DOHH2 (cell line): ENCODE results near the gene MARK1.

Source experiments
- EZH2phosphoT487 ChIP-seq: fragments of 200-600 bp; sonication (generic); IDR thresholded peaks from 2 replicates; pipeline ENCODE4 v1.6.1; 2017; ENCODE audit warnings: borderline replicate concordance, mild to moderate bottlenecking, antibody characterized with exemption, low read length, moderate library complexity, mixed read lengths
- TF ChIP-seq, protein P1 (sequence below): fragments of 200-600 bp; sonication (generic); IDR thresholded peaks from one replicate; pipeline ENCODE4 v1.5.1; 2014; ENCODE audit warnings: antibody characterized with exemption, mild to moderate bottlenecking, low read depth, low read length; ENCODE audit not compliant: poor library complexity, severe bottlenecking

DNA sequence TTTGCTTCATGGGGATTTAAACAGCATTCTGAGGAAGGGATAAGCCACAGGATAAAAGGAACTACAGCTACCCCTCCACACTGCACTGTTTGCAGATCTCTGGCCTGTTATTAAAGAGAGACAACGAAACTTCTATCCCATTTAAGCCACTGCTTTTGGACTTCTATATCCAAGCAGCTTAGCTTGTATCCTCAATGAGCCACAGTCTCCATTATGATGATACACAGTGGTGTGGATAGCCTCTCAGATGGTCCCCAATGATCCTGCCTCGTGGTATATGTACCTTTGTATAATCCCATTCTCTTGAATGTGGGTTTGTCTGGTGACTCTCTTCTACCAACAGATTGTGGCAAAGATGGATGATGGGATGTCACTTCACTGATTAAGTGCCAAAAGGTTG is 36.0 kb upstream of the MARK1 start:
- TF ChIP-seq, protein P1, sequence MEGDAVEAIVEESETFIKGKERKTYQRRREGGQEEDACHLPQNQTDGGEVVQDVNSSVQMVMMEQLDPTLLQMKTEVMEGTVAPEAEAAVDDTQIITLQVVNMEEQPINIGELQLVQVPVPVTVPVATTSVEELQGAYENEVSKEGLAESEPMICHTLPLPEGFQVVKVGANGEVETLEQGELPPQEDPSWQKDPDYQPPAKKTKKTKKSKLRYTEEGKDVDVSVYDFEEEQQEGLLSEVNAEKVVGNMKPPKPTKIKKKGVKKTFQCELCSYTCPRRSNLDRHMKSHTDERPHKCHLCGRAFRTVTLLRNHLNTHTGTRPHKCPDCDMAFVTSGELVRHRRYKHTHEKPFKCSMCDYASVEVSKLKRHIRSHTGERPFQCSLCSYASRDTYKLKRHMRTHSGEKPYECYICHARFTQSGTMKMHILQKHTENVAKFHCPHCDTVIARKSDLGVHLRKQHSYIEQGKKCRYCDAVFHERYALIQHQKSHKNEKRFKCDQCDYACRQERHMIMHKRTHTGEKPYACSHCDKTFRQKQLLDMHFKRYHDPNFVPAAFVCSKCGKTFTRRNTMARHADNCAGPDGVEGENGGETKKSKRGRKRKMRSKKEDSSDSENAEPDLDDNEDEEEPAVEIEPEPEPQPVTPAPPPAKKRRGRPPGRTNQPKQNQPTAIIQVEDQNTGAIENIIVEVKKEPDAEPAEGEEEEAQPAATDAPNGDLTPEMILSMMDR: no peak
- no peak for TF ChIP-seq EZH2phosphoT487
